Psoas muscle (tissue), 8 donors: Measurements from ENCODE around the gene MVK. TPM values are rescaled to one million over a fixed set of nuclear protein-coding genes. Genes with fewer than 3 reads are reported as not detected.

ENCODE experiments used
- ATAC-seq, 4 donors: fragments of 200-7000 bp; cut with Tn5 transposase; one replicate each; pipeline ENCODE4 v1.9.1; 2020; ENCODE audit warnings: moderate library complexity in 3 of 4, mild to moderate bottlenecking in 2 of 4
- DNase-seq, 2 donors: peaks; one replicate each; pipeline ENCODE4 v3.0.0-alpha.2; 2020
- H3K27ac ChIP-seq: fragments of 200-600 bp; one replicate; pipeline ENCODE4 v1.8.0; 2022
- H3K27me3 ChIP-seq, 3 donors: fragments of 200-600 bp in 1 of 3; one replicate each; pipeline versions ENCODE4 v1.6.1 to v1.8.0; 2013 to 2022; ENCODE audit warnings: low read length in 2 of 3, mild to moderate bottlenecking in 2 of 3, moderate library complexity in 1 of 3; ENCODE audit not compliant: insufficient read depth in 3 of 3
- H3K36me3 ChIP-seq, 2 donors: fragments of 200-600 bp in 1 of 2; one replicate each; pipeline versions ENCODE4 v1.6.1 to v1.8.0; 2013 to 2022; ENCODE audit warnings: low read depth in 1 of 2, mild to moderate bottlenecking in 1 of 2, moderate library complexity in 1 of 2; ENCODE audit not compliant: insufficient read depth in 1 of 2
- H3K4me1 ChIP-seq: fragments of 200-600 bp; one replicate; pipeline ENCODE4 v1.8.0; 2022
- H3K4me3 ChIP-seq: fragments of 200-600 bp; one replicate; pipeline ENCODE4 v1.8.0; 2022; ENCODE audit warnings: mild to moderate bottlenecking
- H3K9me3 ChIP-seq: fragments of 200-600 bp; one replicate; pipeline ENCODE4 v1.8.0; 2022
- CTCF ChIP-seq: fragments of 200-600 bp; IDR thresholded peaks from one replicate; pipeline ENCODE4 v1.8.0; 2022; ENCODE audit warnings: antibody characterized with exemption
- WGBS, 3 donors: extraction: QIAGEN DNeasy Blood & Tissue Kit; methylation state at CpG; one replicate each; pipeline versions ENCODE4 v1.1.6 to v1.1.7; 2013; 5-methylcytosine and 5-hydroxymethylcytosine counted together
- intact Hi-C, 2 donors: fragments of 100-400 bp; cut with DNase I; formaldehyde crosslinking; loops; one replicate each; pipeline versions ENCODE4 v1.11.0 to v1.14.2; 2022
- polyA plus RNA-seq, 3 donors: library from polyadenylated mRNA; stranded (reverse); fragments of 200-250 nt; gene quantifications; one replicate each; pipeline ENCODE4 v1.2.3, GENCODE V29; 2013
- total RNA-seq, 4 donors: library from RNA; stranded (reverse); fragmentation: NEBNext Ultra II Directional in 2 of 4; extraction: Animal tissue kit (Norgen Biotek cat#: 25700) in 2 of 4; gene quantifications; one replicate each; pipeline versions ENCODE4 v1.2.1 to v1.2.4, GENCODE V29; 2021 to 2023
- donor health status: healthy with polysubstance abuse.
- donor health status: DM: no; HTN: no; CAD: no; lungs with moderate emphysema.
- donor health status: Bipolar disorder and iron deficiency.
- donor health status: healthy.
- donor health status: DM: yes; HTN: yes; CAD: no.
- donor health status: DM: no; HTN: no; CAD: no.
- donor health status: DM: no; HTN: no; CAD: no.
- donor health status: DM: yes; HTN: yes; CAD: no.

The MVK gene
- total and polyA plus RNA-seq, 7 donors = 6.4 to 11.4 (median 9.7) TPM

- H3K36me3 ChIP-seq = no peaks in the 10 kb centered on the region
- peaks cover 8% of the 10 kb centered on the region for H3K4me1 ChIP-seq
- H3K27me3 ChIP-seq = no peaks in the 10 kb centered on the region
- no peak overlapping the region for H3K27ac ChIP-seq
- no peaks in the 10 kb centered on the region for H3K9me3 ChIP-seq
- no peak overlapping the region for H3K4me3 ChIP-seq
- intact Hi-C loops = loop anchor here in 1 of 2 donors (5.0 kb wide), 1 partner anchor 118 kb away; no protein-coding TSS in a partner anchor
- no peak for TF ChIP-seq CTCF
- ATAC-seq (no peak), DNase-seq (no peak)
- WGBS, 3 donors = 92 to 97% (median 93%) methylated on average over 3 of the region's 3 CpGs
Measured at GRCh38 chr12:109604132-109604585, 30.6 kb downstream of the MVK start.

GRCh38 chr12:109605016-109605415, 31.4 kb downstream of the MVK start:
- Histone ChIP-seq H3K4me1 (peaks cover 8% of the 10 kb centered on the region), H3K27ac (no peak overlapping the region), H3K9me3 (no peaks in the 10 kb centered on the region), H3K27me3 (no peaks in the 10 kb centered on the region), H3K4me3 (no peak overlapping the region), H3K36me3 (no peaks in the 10 kb centered on the region)
- DNase-seq (no peak), ATAC-seq (no peak)
- 63 to 67% (median 66%) methylated on average over 5 of the region's 5 CpGs for WGBS, 3 donors
- no peak for TF ChIP-seq CTCF
- intact Hi-C loops = no loop called here

- H3K27me3 ChIP-seq = no peaks in the 10 kb centered on the region
- H3K9me3 ChIP-seq = no peaks in the 10 kb centered on the region
- no peaks in the 10 kb centered on the region for H3K36me3 ChIP-seq
- ATAC-seq (no peak), DNase-seq (no peak)
- H3K4me1 ChIP-seq = peaks cover 8% of the 10 kb centered on the region
- no peak overlapping the region for H3K4me3 ChIP-seq
- TF ChIP-seq CTCF = no peak
- no peak overlapping the region for H3K27ac ChIP-seq
- intact Hi-C loops = no loop called here
- 82 to 92% (median 85%) methylated on average over 13 of the region's 13 CpGs for WGBS, 3 donors
Measured at GRCh38 chr12:109605599-109606228, 32.1 kb downstream of the MVK start.

GRCh38 chr12:109606320-109607028, 32.9 kb downstream of the MVK start:
- ATAC-seq = peak; percentile 69 to 86 (median 76)
- Histone ChIP-seq H3K4me1 (peaks cover 8% of the 10 kb centered on the region), H3K36me3 (no peaks in the 10 kb centered on the region), H3K27me3 (no peaks in the 10 kb centered on the region), H3K27ac (peak overlapping the region; percentile 53), H3K4me3 (peak overlapping the region; percentile 43), H3K9me3 (no peaks in the 10 kb centered on the region)
- DNase-seq = no peak
- WGBS, 3 donors = 10 to 19% (median 14%) methylated on average over 30 of the region's 30 CpGs
- intact Hi-C loops = no loop called here
- no peak for TF ChIP-seq CTCF
